Gastrocnemius medialis (tissue), 4 donors: ENCODE results near the gene GPD1. TPM values are rescaled to one million over a fixed set of nuclear protein-coding genes. Genes with fewer than 3 reads are reported as not detected.

Experiments
- ATAC-seq, 2 donors: fragments of 150-250 bp; one replicate each; pipeline ENCODE4 v1.9.1; 2016
- DNase-seq, 2 donors: peaks; one replicate each; pipeline ENCODE4 v3.0.0-alpha.2; 2019
- H3K27ac ChIP-seq, 4 donors: fragments of 200-600 bp; sonication (generic); 1 replicate in 1 of 4; 2 replicates in 3 of 4; pipeline ENCODE4 v1.5.1; 2016 to 2018; ENCODE audit warnings: mild to moderate bottlenecking in 2 of 4, moderate library complexity in 1 of 4
- H3K27me3 ChIP-seq, 3 donors: fragments of 200-600 bp; sonication (generic) in 2 of 3; 1 replicate in 1 of 3; 2 replicates in 2 of 3; pipeline versions ENCODE4 v1.5.1 to v1.6.0; 2016 to 2019; ENCODE audit warnings: mild to moderate bottlenecking in 1 of 3, moderate library complexity in 1 of 3
- H3K36me3 ChIP-seq, 2 donors: fragments of 200-600 bp; sonication (generic) in 1 of 2; one replicate each; pipeline ENCODE4 v1.5.1; 2017 to 2018
- H3K4me1 ChIP-seq, 2 donors: fragments of 200-600 bp; sonication (generic) in 1 of 2; one replicate each; pipeline ENCODE4 v1.5.1; 2016 to 2017; ENCODE audit warnings: mild to moderate bottlenecking in 2 of 2
- H3K4me3 ChIP-seq, 4 donors: fragments of 200-600 bp; sonication (generic) in 3 of 4; 1 replicate in 1 of 4; 2 replicates in 3 of 4; pipeline ENCODE4 v1.5.1; 2016 to 2019; ENCODE audit warnings: mild to moderate bottlenecking in 2 of 4
- H3K9me3 ChIP-seq, 3 donors: fragments of 200-600 bp; sonication (generic) in 2 of 3; 1 replicate in 1 of 3; 2 replicates in 2 of 3; pipeline ENCODE4 v1.5.1; 2016 to 2019
- CTCF ChIP-seq, 5 experiments: fragments of 450-650 bp in 3 of 5; fragments of 200-600 bp in 2 of 5; sonication (generic) in 2 of 5; IDR thresholded peaks in 4 of 5; conservative IDR thresholded peaks in 1 of 5; 1 replicate in 4 of 5; 2 replicates in 1 of 5; pipeline ENCODE4 v1.5.1; 2016 to 2019; ENCODE audit warnings: antibody characterized with exemption in 5 of 5, mild to moderate bottlenecking in 3 of 5, moderate library complexity in 3 of 5
- POLR2A ChIP-seq, 2 donors: fragments of 450-650 bp; IDR thresholded peaks; one replicate each; pipeline ENCODE4 v1.6.1; 2017; ENCODE audit warnings: antibody characterized with exemption in 2 of 2, mild to moderate bottlenecking in 2 of 2, moderate library complexity in 2 of 2
- in situ Hi-C, 4 donors: fragments of 200-750 bp; cut with MboI; loops; one replicate each; pipeline versions ENCODE4 v1.15.0 to v1.8.0; 2017; ENCODE audit warnings: low sequenced_read_pairs in 4 of 4
- intact Hi-C: fragments of 100-400 bp; cut with DNase I; formaldehyde crosslinking; loops from one replicate; pipeline ENCODE4 v1.15.1; 2023; ENCODE audit warnings: low total_unique reads
- total RNA-seq, 4 donors: library from RNA; depleted of rRNA; stranded (reverse); fragments of >200 nt; gene quantifications; one replicate each; pipeline versions ENCODE4 v1.1.0 to v1.2.3, GENCODE V29; 2016

GPD1 gene
- total RNA-seq, 4 donors from 2014 or later, result 68.2 to 763 (median 288) TPM

- DNase-seq, result no peak
- H3K27me3 ChIP-seq, result no peaks in the 10 kb centered on the region
- intact Hi-C loops (no loop called here), in situ Hi-C loops (loop anchor here in 1 of 4 donors (10.0 kb wide), 1 partner anchor 63 kb away; the partner anchor contains the start of gene CERS5)
- no peaks in the 10 kb centered on the region for H3K9me3 ChIP-seq
- no peak for ATAC-seq
- H3K4me3 ChIP-seq, result no peak overlapping the region
- H3K27ac ChIP-seq, result peak overlapping the region; percentile 92 to 95 (median 95)
- peaks cover 44 to 45% of the 10 kb centered on the region in 2 donors for H3K4me1 ChIP-seq
- TF ChIP-seq POLR2A (IDR thresholded peaks at IDR 0.05) (no peak), CTCF (IDR thresholded peaks at IDR 0.05 in 4 of 5, conservative IDR thresholded peaks at IDR 0.05 in 1 of 5) (no peak)
- peaks cover 0 to 34% of the 10 kb centered on the region in 2 donors for H3K36me3 ChIP-seq
These were observed 1.7 kb upstream of the GPD1 start for GRCh38 chr12:50102131-50102531.

GRCh38 chr12:50102646-50103309 is 1.0 kb upstream of the GPD1 start:
- H3K9me3 ChIP-seq, result no peaks in the 10 kb centered on the region
- intact Hi-C loops (loop anchor here (1.0 kb wide), 1 partner anchor 13 kb away; no protein-coding TSS in a partner anchor), in situ Hi-C loops (loop anchor here in 1 of 4 donors (10.0 kb wide), 1 partner anchor 62 kb away; the partner anchor contains the start of gene CERS5)
- no peaks in the 10 kb centered on the region for H3K27me3 ChIP-seq
- H3K36me3 ChIP-seq, result peaks cover 0 to 30% of the 10 kb centered on the region in 2 donors
- peaks cover 50 to 52% of the 10 kb centered on the region in 2 donors for H3K4me1 ChIP-seq
- peak in 1 of 2 donors; percentile 17 for ATAC-seq
- peak in 1 of 2 donors; percentile 78 for DNase-seq
- peak overlapping the region; percentile 92 to 95 (median 95) for H3K27ac ChIP-seq
- no peak overlapping the region for H3K4me3 ChIP-seq
- TF ChIP-seq CTCF (IDR thresholded peaks at IDR 0.05 in 4 of 5, conservative IDR thresholded peaks at IDR 0.05 in 1 of 5), result no peak
- no peak for TF ChIP-seq POLR2A (IDR thresholded peaks at IDR 0.05)

GRCh38 chr12:50103351-50103750 is 457 bp upstream of the GPD1 start:
- peak overlapping the region; percentile 92 to 95 (median 95) for H3K27ac ChIP-seq

More at GRCh38 chr12:50103351-50103750, 457 bp upstream of the GPD1 start:
- in situ Hi-C loops (loop anchor here in 1 of 4 donors (10.0 kb wide), 1 partner anchor 61 kb away; the partner anchor contains the start of gene CERS5), intact Hi-C loops (loop anchor here (1.0 kb wide), 1 partner anchor 14 kb away; no protein-coding TSS in a partner anchor)
- no peak for TF ChIP-seq POLR2A (IDR thresholded peaks at IDR 0.05)
- no peak for TF ChIP-seq CTCF (IDR thresholded peaks at IDR 0.05 in 4 of 5, conservative IDR thresholded peaks at IDR 0.05 in 1 of 5)
- DNase-seq (no peak), ATAC-seq (no peak)
- no peaks in the 10 kb centered on the region for H3K9me3 ChIP-seq
- peaks cover 0 to 24% of the 10 kb centered on the region in 2 donors for H3K36me3 ChIP-seq
- H3K4me1 ChIP-seq, result peaks cover 56 to 58% of the 10 kb centered on the region in 2 donors
- no peaks in the 10 kb centered on the region for H3K27me3 ChIP-seq
- H3K4me3 ChIP-seq, result no peak overlapping the region
